Measurements from ENCODE around the gene ATP8B3. TPM values are rescaled to one million over a fixed set of nuclear protein-coding genes. Genes with fewer than 3 reads are reported as not detected.

ATP8B3 gene
- total and polyA plus RNA-seq, 9 of the 15 experiments (the other 6 are each of a cell fraction or from before 2014, with no cell fraction given), result 1.2 to 12.3 (median 3.8) TPM

GRCh38 chr19:1848399-1849131, 36.5 kb upstream of the ATP8B3 start, which contains the start of gene REXO1 (continued):
- TF ChIP-seq YY1 (IDR thresholded peaks at IDR 0.05; ENCODE audit: borderline replicate concordance in 1 of 3, control insufficient read depth in 1 of 3, extremely low read depth in 1 of 3, insufficient read depth in 3 of 3, insufficient read length in 1 of 3, insufficient replicate concordance in 2 of 3, low read depth in 1 of 3, low read length in 2 of 3) (peak; percentile 86 to 93 (median 93)), E2F3 (CRISPR knock-in tag; IDR thresholded peaks at IDR 0.05) (0 out of 2 replicates have a peak, but pooled peaks have one; percentile 15), RFX1 (IDR thresholded peaks at IDR 0.05) (no peak), PHF21A (IDR thresholded peaks at IDR 0.05; ENCODE audit: borderline replicate concordance, low read depth) (no peak; the same call in 1 of the 2 replicates), SP2 (IDR thresholded peaks at IDR 0.05; ENCODE audit: extremely low read depth, low read depth, low read length, poor library complexity, severe bottlenecking) (no peak), GTF2F1 (IDR thresholded peaks at IDR 0.05; ENCODE audit: low read depth, low read length) (no peak), SMAD2 (IDR thresholded peaks at IDR 0.05; ENCODE audit: low read depth, low read length) (no peak), HDAC3 (IDR thresholded peaks at IDR 0.05; ENCODE audit: borderline replicate concordance, partially characterized antibody) (no peak), AFF1 (IDR thresholded peaks at IDR 0.05; ENCODE audit: low read depth in 1 of 2, partially characterized antibody in 2 of 2) (peak; percentile 64 to 67), LARP7 (IDR thresholded peaks at IDR 0.05) (no peak), KHSRP (IDR thresholded peaks at IDR 0.05) (no peak), NR3C1 (CRISPR knock-in tag; IDR thresholded peaks at IDR 0.05) (no peak), MYC (IDR thresholded peaks at IDR 0.05; ENCODE audit: low read depth, low read length) (peak; percentile 49), MYC (CRISPR knock-in tag; IDR thresholded peaks at IDR 0.05; ENCODE audit: borderline replicate concordance, low read depth) (no peak), ZNF609 (CRISPR knock-in tag; IDR thresholded peaks at IDR 0.05; ENCODE audit: borderline replicate concordance) (no peak), SP1 (CRISPR knock-in tag; IDR thresholded peaks at IDR 0.05) (peak; percentile 75; the same call in 1 of the 2 replicates)
